Measurements from ENCODE around the gene LRCH1. TPM values are rescaled to one million over a fixed set of nuclear protein-coding genes. Genes with fewer than 3 reads are reported as not detected.

LRCH1 gene
- total RNA-seq, 6 experiments from 2014 or later: 11.3 to 13.9 (median 12.5) TPM

DNA sequence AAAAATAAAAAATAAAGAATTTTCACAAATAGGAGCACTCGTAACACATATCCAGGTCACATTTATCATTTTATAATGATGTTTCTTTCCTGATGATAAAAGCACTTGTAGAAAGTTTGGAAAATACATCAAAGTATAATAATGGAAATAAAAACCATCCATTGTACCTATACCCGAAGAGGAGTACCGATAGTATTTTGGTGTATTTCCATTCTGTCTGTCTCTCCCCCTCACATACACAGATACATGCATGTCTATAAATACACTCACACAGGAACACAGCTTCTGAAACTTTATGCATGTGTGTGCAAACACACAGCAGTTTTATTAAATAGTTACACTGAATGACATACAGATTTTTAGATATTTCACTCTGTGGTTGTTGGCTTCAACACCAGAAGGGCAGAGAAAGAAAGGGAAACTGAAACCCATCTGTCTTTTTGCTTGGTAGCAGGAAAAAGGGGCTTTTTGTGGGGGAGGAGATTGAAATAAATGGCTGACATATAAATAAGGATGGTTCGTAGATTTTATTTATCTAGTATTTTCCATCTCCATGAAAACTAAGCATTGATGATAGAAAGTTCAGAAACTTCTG, 114.8 kb downstream of the LRCH1 start:
- peaks cover 8% of the 10 kb centered on the region; the same call in 1 of the 2 replicates for H3K36me3 Mint-ChIP-seq (ENCODE audit: low read depth)
- H3K4me3 Mint-ChIP-seq: peak overlapping the region; percentile 79
- peak overlapping the region; percentile 87 for H3K27ac Mint-ChIP-seq
- TF ChIP-seq, protein P1, sequence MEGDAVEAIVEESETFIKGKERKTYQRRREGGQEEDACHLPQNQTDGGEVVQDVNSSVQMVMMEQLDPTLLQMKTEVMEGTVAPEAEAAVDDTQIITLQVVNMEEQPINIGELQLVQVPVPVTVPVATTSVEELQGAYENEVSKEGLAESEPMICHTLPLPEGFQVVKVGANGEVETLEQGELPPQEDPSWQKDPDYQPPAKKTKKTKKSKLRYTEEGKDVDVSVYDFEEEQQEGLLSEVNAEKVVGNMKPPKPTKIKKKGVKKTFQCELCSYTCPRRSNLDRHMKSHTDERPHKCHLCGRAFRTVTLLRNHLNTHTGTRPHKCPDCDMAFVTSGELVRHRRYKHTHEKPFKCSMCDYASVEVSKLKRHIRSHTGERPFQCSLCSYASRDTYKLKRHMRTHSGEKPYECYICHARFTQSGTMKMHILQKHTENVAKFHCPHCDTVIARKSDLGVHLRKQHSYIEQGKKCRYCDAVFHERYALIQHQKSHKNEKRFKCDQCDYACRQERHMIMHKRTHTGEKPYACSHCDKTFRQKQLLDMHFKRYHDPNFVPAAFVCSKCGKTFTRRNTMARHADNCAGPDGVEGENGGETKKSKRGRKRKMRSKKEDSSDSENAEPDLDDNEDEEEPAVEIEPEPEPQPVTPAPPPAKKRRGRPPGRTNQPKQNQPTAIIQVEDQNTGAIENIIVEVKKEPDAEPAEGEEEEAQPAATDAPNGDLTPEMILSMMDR (IDR thresholded peaks at IDR 0.05): no peak
- no peak for DNase-seq
- H3K27me3 Mint-ChIP-seq (ENCODE audit: insufficient read depth): no peaks in the 10 kb centered on the region
- no peaks in the 10 kb centered on the region for H3K9me3 Mint-ChIP-seq
- H3K4me1 Mint-ChIP-seq (ENCODE audit: low read depth): peaks cover 51% of the 10 kb centered on the region

GRCh38 chr13:46668302-46668720, 115.3 kb downstream of the LRCH1 start:
- peak overlapping the region; percentile 87 for H3K27ac Mint-ChIP-seq
- peaks cover 8% of the 10 kb centered on the region for H3K36me3 Mint-ChIP-seq (ENCODE audit: low read depth)
- H3K4me3 Mint-ChIP-seq: peak overlapping the region; percentile 79
- peaks cover 45% of the 10 kb centered on the region for H3K4me1 Mint-ChIP-seq (ENCODE audit: low read depth)
- peak; percentile 77 for DNase-seq
- no peaks in the 10 kb centered on the region for H3K27me3 Mint-ChIP-seq (ENCODE audit: insufficient read depth)
- TF ChIP-seq, protein P1 (IDR thresholded peaks at IDR 0.05): no peak
- H3K9me3 Mint-ChIP-seq: no peaks in the 10 kb centered on the region

GRCh38 chr13:46668931-46669525, 116.1 kb downstream of the LRCH1 start:
- TF ChIP-seq, protein P1 (IDR thresholded peaks at IDR 0.05): no peak
- H3K4me1 Mint-ChIP-seq (ENCODE audit: low read depth): peaks cover 38% of the 10 kb centered on the region
- no peaks in the 10 kb centered on the region for H3K27me3 Mint-ChIP-seq (ENCODE audit: insufficient read depth)
- no peaks in the 10 kb centered on the region for H3K9me3 Mint-ChIP-seq
- DNase-seq: no peak
- peak overlapping the region; percentile 2 for H3K27ac Mint-ChIP-seq
- peaks cover 8% of the 10 kb centered on the region for H3K36me3 Mint-ChIP-seq (ENCODE audit: low read depth)
- H3K4me3 Mint-ChIP-seq: no peak overlapping the region

DNA sequence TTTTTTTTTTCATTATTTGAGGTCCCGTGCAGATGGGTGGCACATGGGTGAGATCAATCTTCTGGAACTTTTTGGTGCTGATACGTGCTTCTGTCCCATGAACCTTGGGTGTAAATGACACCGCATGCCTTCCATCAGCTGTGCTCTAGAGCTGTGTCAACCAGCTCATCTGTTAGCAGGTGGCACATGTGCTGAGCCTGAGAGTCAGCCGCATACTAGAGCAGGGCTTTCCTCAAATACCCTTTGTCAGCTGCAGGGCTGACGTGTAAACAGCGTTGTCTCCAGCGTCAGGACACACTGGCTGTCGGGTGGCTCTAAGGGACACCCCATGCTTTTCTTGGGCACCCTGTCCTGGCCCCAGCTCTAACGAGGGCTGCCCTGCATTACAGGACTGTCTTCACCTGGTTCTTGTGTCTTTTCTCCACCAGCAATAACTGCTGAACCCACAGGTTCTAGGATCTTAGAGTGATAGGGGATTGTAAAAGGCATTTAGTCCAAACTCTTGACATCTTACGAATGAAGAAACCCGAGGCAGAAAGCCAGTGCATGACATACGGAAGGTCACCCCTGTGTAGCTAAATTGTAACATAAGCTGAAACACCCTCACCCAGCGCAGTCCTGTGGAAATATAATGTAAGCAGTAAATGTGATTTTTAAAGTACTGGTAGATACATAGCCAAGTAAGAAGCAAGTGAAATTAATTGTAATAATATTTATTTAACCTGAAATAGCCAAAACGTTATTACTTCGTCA, 119.5 kb downstream of the LRCH1 start:
- H3K4me3 Mint-ChIP-seq: no peak overlapping the region
- H3K4me1 Mint-ChIP-seq (ENCODE audit: low read depth): peaks cover 20% of the 10 kb centered on the region
- H3K9me3 Mint-ChIP-seq: no peaks in the 10 kb centered on the region
- TF ChIP-seq, protein P1 (IDR thresholded peaks at IDR 0.05): no peak
- no peak for DNase-seq
- peaks cover 14% of the 10 kb centered on the region for H3K36me3 Mint-ChIP-seq (ENCODE audit: low read depth)
- no peak overlapping the region for H3K27ac Mint-ChIP-seq
- no peaks in the 10 kb centered on the region for H3K27me3 Mint-ChIP-seq (ENCODE audit: insufficient read depth)

DNA sequence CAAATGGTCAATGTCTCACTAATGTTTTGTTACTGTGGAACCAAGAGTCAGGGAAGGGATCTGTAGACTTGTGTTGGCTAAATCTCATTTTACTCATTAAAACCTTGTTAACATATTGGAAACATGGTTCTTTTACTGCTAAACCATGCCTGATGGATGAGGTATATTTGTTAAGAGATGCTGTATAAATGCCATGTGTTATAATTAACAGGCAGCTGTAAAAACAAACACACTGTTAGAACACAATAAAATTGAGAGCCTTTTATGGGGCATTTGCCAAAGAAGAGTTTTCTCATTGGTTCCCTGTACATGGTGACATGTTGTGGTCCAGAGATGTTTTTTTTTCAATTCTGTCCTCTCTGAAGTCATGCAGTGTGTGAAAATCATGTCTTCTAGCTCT, 122.0 kb downstream of the LRCH1 start:
- Mint-ChIP-seq H3K4me3 (no peak overlapping the region), H3K36me3 (ENCODE audit: low read depth) (peaks cover 14% of the 10 kb centered on the region), H3K4me1 (ENCODE audit: low read depth) (no peaks in the 10 kb centered on the region), H3K9me3 (no peaks in the 10 kb centered on the region), H3K27me3 (ENCODE audit: insufficient read depth) (no peaks in the 10 kb centered on the region), H3K27ac (no peak overlapping the region)
- TF ChIP-seq, protein P1 (IDR thresholded peaks at IDR 0.05): no peak
- no peak for DNase-seq
